Effector CD4-positive, alpha-beta T cell (primary cell): ENCODE data around the gene ATXN1.

Experiments
- DNase-seq: peaks from one replicate; pipeline ENCODE4 v3.0.0-alpha.2; 2020

ATXN1 gene

GRCh38 chr6:16782278-16782677 is 21.0 kb upstream of the ATXN1 start:
- DNase-seq, result no peak

- no peak for DNase-seq
Measured at GRCh38 chr6:16781348-16782169, 20.3 kb upstream of the ATXN1 start.

- DNase-seq, result no peak
Measured at GRCh38 chr6:16778521-16778920, 17.3 kb upstream of the ATXN1 start.

GRCh38 chr6:16777794-16778193 is 16.5 kb upstream of the ATXN1 start:
- no peak for DNase-seq

- no peak for DNase-seq
Measured at GRCh38 chr6:16776394-16777017, 15.2 kb upstream of the ATXN1 start.

GRCh38 chr6:16774437-16774836 is 13.2 kb upstream of the ATXN1 start:
- DNase-seq, result no peak

- no peak for DNase-seq
Measured at GRCh38 chr6:16773362-16773761, 12.1 kb upstream of the ATXN1 start.

GRCh38 chr6:16770701-16771569 is 9.7 kb upstream of the ATXN1 start:
- peak; percentile 67 for DNase-seq

GRCh38 chr6:16769986-16770376 is 8.7 kb upstream of the ATXN1 start:
- no peak for DNase-seq

- peak; percentile 67 for DNase-seq
Measured at GRCh38 chr6:16769131-16769985, 8.1 kb upstream of the ATXN1 start.

- no peak for DNase-seq
Measured at GRCh38 chr6:16768477-16768830, 7.2 kb upstream of the ATXN1 start.

- no peak for DNase-seq
Measured at GRCh38 chr6:16767765-16768476, 6.7 kb upstream of the ATXN1 start.

GRCh38 chr6:16766836-16767745 is 5.8 kb upstream of the ATXN1 start:
- DNase-seq, result no peak

- DNase-seq, result no peak
Measured at GRCh38 chr6:16766043-16766536, 4.8 kb upstream of the ATXN1 start.

- no peak for DNase-seq
Measured at GRCh38 chr6:16765235-16765634, 4.0 kb upstream of the ATXN1 start.

- no peak for DNase-seq
Measured at GRCh38 chr6:16764188-16764950, 3.1 kb upstream of the ATXN1 start.

- peak; percentile 71 for DNase-seq
Measured at GRCh38 chr6:16762550-16763477, 1.6 kb upstream of the ATXN1 start.

- DNase-seq, result no peak
Measured at GRCh38 chr6:16762268-16762549, 949 bp upstream of the ATXN1 start.
